Endodermal cell (in vitro differentiated cells): ENCODE data around the gene ABHD15. TPM values are rescaled to one million over a fixed set of nuclear protein-coding genes. Genes with fewer than 3 reads are reported as not detected.

Source experiments
- DNase-seq: peaks from one replicate; pipeline ENCODE4 v3.0.0-alpha.2; 2017
- H3K27ac ChIP-seq: 2 replicates; pipeline ENCODE4 v1.5.1; 2013; ENCODE audit warnings: mild to moderate bottlenecking, low read depth, low read length, moderate library complexity
- H3K27me3 ChIP-seq: 2 replicates; pipeline ENCODE4 v1.6.1; 2013; ENCODE audit warnings: mild to moderate bottlenecking, low read length, moderate library complexity; ENCODE audit not compliant: insufficient read depth, control insufficient read depth, poor library complexity, severe bottlenecking
- H3K36me3 ChIP-seq: 2 replicates; pipeline ENCODE4 v1.7.0; 2013; ENCODE audit warnings: mild to moderate bottlenecking, low read length, moderate library complexity; ENCODE audit not compliant: control insufficient read depth, insufficient read depth
- H3K4me1 ChIP-seq: one replicate; pipeline ENCODE4 v1.7.0; 2013; ENCODE audit warnings: low read length; ENCODE audit not compliant: control insufficient read depth, insufficient read depth
- H3K4me3 ChIP-seq: 2 replicates; pipeline ENCODE4 v1.5.1; 2013; ENCODE audit warnings: mild to moderate bottlenecking, low read length, moderate library complexity
- H3K9ac ChIP-seq: 2 replicates; pipeline ENCODE4 v1.6.1; 2013; ENCODE audit warnings: mild to moderate bottlenecking, low read length, moderate library complexity; ENCODE audit not compliant: poor library complexity, severe bottlenecking; ENCODE audit errors: extremely low read depth
- H3K9me3 ChIP-seq: 2 replicates; pipeline ENCODE4 v1.6.1; 2013; ENCODE audit warnings: mild to moderate bottlenecking, low read length, moderate library complexity; ENCODE audit not compliant: control insufficient read depth
- H3K27ac Mint-ChIP-seq: 2 replicates; pipeline ENCODE4 v1.8.0; 2020; ENCODE audit warnings: mixed read lengths
- H3K27me3 Mint-ChIP-seq: 2 replicates; pipeline ENCODE4 v1.8.0; 2021; ENCODE audit warnings: mild to moderate bottlenecking, mixed read lengths; ENCODE audit not compliant: insufficient read depth
- H3K36me3 Mint-ChIP-seq: 2 replicates; pipeline ENCODE4 v1.8.0; 2020; ENCODE audit warnings: low read depth, mixed read lengths
- H3K4me1 Mint-ChIP-seq: 2 replicates; pipeline ENCODE4 v1.8.0; 2020; ENCODE audit warnings: mixed read lengths
- H3K4me3 Mint-ChIP-seq: 2 replicates; pipeline ENCODE4 v1.8.0; 2020; ENCODE audit warnings: mild to moderate bottlenecking, moderate library complexity, mixed read lengths
- H3K9me3 Mint-ChIP-seq: 2 replicates; pipeline ENCODE4 v1.8.0; 2020; ENCODE audit warnings: mild to moderate bottlenecking, mixed read lengths
- CTCF ChIP-seq: fragments of 200-600 bp; sonication (generic); conservative IDR thresholded peaks from 2 replicates; pipeline ENCODE4 v1.5.0; 2021; ENCODE audit warnings: antibody characterized with exemption, mild to moderate bottlenecking
- WGBS, 2 experiments: methylation state at CpG; one replicate each; pipeline versions ENCODE4 v1.1.5 to v1.1.7; 2013; ENCODE audit warnings: missing lambda C conversion rate in 2 of 2, mixed read lengths in 1 of 2; ENCODE audit not compliant: insufficient coverage in 1 of 2, insufficient read length in 1 of 2; 5-methylcytosine and 5-hydroxymethylcytosine counted together
- total RNA-seq, 2 donors: library from RNA; stranded (reverse); fragmentation: NEBNext Ultra II Directional in 1 of 2; extraction: Animal tissue kit (Norgen Biotek cat#: 25700) in 1 of 2; gene quantifications; 2 replicates in 1 of 2; 3 replicates in 1 of 2; pipeline ENCODE4 v1.2.1, GENCODE V29; 2021

Gene ABHD15
- total RNA-seq, 2 donors from 2014 or later, result 1.4 to 2.1 TPM

GRCh38 chr17:29569245-29569950 is 2.6 kb upstream of the ABHD15 start:
- H3K27ac ChIP-seq, result no peak overlapping the region
- peaks cover 34% of the 10 kb centered on the region for H3K27me3 ChIP-seq
- Mint-ChIP-seq H3K36me3 (peaks cover 3% of the 10 kb centered on the region), H3K9me3 (no peaks in the 10 kb centered on the region), H3K4me1 (peaks cover 10% of the 10 kb centered on the region), H3K4me3 (peak overlapping the region; percentile 68), H3K27me3 (peaks cover 47% of the 10 kb centered on the region), H3K27ac (no peak overlapping the region)
- H3K4me3 ChIP-seq, result peak overlapping the region; percentile 86
- no peaks in the 10 kb centered on the region for H3K4me1 ChIP-seq
- no peaks in the 10 kb centered on the region for H3K9me3 ChIP-seq
- H3K36me3 ChIP-seq, result peaks cover 11% of the 10 kb centered on the region
- no peak for TF ChIP-seq CTCF
- no peak overlapping the region for H3K9ac ChIP-seq
- 75 to 82% methylated on average over 9 to 14 of the region's 14 CpGs for WGBS, 2 experiments
- no peak for DNase-seq

- H3K9ac ChIP-seq, result peak within 1 kb of the TSS; percentile 51
- H3K27ac ChIP-seq, result no peak within 1 kb of the TSS
- Mint-ChIP-seq H3K27ac (peak within 1 kb of the TSS; percentile 57), H3K36me3 (no peaks in the 10 kb centered on the region), H3K27me3 (peaks cover 53% of the 10 kb centered on the region), H3K4me3 (peak within 1 kb of the TSS; percentile 68), H3K4me1 (peaks cover 10% of the 10 kb centered on the region), H3K9me3 (no peaks in the 10 kb centered on the region)
- H3K36me3 ChIP-seq, result peaks cover 4% of the 10 kb centered on the region
- peak within 1 kb of the TSS; percentile 86 for H3K4me3 ChIP-seq
- no peaks in the 10 kb centered on the region for H3K4me1 ChIP-seq
- H3K27me3 ChIP-seq, result peaks cover 41% of the 10 kb centered on the region
- no peak for TF ChIP-seq CTCF
- WGBS, 2 experiments, result 1% methylated on average over 40 to 85 of the region's 85 CpGs
- peak; percentile 97 for DNase-seq
- H3K9me3 ChIP-seq, result no peaks in the 10 kb centered on the region
Observed at GRCh38 chr17:29568331-29569244, 1.8 kb upstream of the ABHD15 start, which contains the start of gene TP53I13. Gene TP53I13 (plus strand): TSS chr17:29568701. CDS start chr17:29568759, 58 bp downstream.

GRCh38 chr17:29567554-29568330 is 905 bp upstream of the ABHD15 start:
- H3K36me3 ChIP-seq, result no peaks in the 10 kb centered on the region
- no peaks in the 10 kb centered on the region for H3K9me3 ChIP-seq
- peak overlapping the region; percentile 47 for H3K9ac ChIP-seq
- peak overlapping the region; percentile 85 for H3K4me3 ChIP-seq
- peaks cover 10% of the 10 kb centered on the region for H3K4me1 Mint-ChIP-seq
- no peak overlapping the region for H3K27ac ChIP-seq
- peaks cover 57% of the 10 kb centered on the region for H3K27me3 Mint-ChIP-seq
- H3K4me1 ChIP-seq, result no peaks in the 10 kb centered on the region
- peak overlapping the region; percentile 57 for H3K27ac Mint-ChIP-seq
- no peaks in the 10 kb centered on the region for H3K36me3 Mint-ChIP-seq
- DNase-seq, result peak; percentile 93
- peaks cover 44% of the 10 kb centered on the region for H3K27me3 ChIP-seq
- no peaks in the 10 kb centered on the region for H3K9me3 Mint-ChIP-seq
- TF ChIP-seq CTCF, result peak; percentile 27
- WGBS, 2 experiments, result 0 to 1% methylated on average over 32 to 63 of the region's 63 CpGs
- H3K4me3 Mint-ChIP-seq, result peak overlapping the region; percentile 68
